ENCODE results near the gene MRPL54. TPM values are rescaled to one million over a fixed set of nuclear protein-coding genes. Genes with fewer than 3 reads are reported as not detected.
"Not testable (repeated sequence)": the region's sequence is repeated elsewhere in the genome, so short reads cannot be mapped to it uniquely, and the experiment has no call there.

The MRPL54 gene
- total and polyA plus RNA-seq, 2 experiments from 2014 or later, result 37.9 to 91.2 TPM

- no peak overlapping the region for H3K27ac ChIP-seq
- no peak for DNase-seq (ENCODE audit: low read depth in 1 of 2, low spot score in 1 of 2)
- no peaks in the 10 kb centered on the region for H3K4me1 ChIP-seq (ENCODE audit: low read depth)
- H3K27me3 ChIP-seq, result no peaks in the 10 kb centered on the region
- H3K36me3 ChIP-seq, result peaks cover 6% of the 10 kb centered on the region
- no peak overlapping the region for H3K4me3 ChIP-seq
- no peaks in the 10 kb centered on the region for H3K9me3 ChIP-seq (ENCODE audit: low read depth)
- TF ChIP-seq, protein P1, sequence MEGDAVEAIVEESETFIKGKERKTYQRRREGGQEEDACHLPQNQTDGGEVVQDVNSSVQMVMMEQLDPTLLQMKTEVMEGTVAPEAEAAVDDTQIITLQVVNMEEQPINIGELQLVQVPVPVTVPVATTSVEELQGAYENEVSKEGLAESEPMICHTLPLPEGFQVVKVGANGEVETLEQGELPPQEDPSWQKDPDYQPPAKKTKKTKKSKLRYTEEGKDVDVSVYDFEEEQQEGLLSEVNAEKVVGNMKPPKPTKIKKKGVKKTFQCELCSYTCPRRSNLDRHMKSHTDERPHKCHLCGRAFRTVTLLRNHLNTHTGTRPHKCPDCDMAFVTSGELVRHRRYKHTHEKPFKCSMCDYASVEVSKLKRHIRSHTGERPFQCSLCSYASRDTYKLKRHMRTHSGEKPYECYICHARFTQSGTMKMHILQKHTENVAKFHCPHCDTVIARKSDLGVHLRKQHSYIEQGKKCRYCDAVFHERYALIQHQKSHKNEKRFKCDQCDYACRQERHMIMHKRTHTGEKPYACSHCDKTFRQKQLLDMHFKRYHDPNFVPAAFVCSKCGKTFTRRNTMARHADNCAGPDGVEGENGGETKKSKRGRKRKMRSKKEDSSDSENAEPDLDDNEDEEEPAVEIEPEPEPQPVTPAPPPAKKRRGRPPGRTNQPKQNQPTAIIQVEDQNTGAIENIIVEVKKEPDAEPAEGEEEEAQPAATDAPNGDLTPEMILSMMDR (IDR thresholded peaks at IDR 0.05; ENCODE audit: low read depth, low read length), result no peak
Observed at GRCh38 chr19:3752492-3752891, 10.0 kb upstream of the MRPL54 start.

DNA sequence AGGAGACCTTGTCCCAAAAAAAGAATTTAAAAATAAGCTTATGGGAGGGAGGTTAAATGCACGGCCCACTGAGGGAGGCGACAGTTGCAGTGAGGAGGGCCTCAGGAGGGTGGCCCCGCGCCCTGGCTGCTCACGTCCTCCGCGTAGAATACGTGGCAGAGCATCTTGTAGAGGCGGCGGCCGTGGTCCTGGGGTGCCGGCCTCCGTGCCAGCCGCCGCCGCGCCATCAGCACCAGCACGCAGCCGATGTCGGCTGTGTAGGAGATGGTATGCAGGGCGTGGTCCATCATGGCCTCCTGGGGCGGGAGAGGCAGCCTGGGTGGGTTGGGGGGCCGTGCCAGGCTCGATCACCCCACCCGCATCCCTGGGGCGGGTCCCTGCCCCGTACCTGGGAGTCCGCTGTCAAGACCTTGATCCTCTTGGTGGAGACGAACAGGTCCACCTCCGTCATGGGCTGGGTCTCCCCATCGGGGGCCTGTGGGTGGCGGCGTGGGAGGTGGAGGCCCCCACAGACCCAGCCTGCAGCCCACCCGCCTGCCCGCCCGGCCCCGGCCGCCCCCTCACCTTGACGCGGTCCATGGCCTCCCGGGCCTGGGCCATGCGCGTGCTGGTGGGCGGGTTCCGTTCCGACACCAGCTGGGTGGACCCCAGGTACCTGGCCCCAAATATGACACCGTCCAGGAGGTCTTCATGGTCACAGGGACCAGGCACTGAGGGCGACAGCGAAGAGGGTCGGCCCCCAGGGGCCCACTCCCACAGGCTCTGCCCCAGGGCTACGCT is 8.7 kb upstream of the MRPL54 start:
- H3K4me3 ChIP-seq, result no peak overlapping the region
- H3K27me3 ChIP-seq, result no peaks in the 10 kb centered on the region
- peaks cover 6% of the 10 kb centered on the region for H3K36me3 ChIP-seq
- H3K4me1 ChIP-seq (ENCODE audit: low read depth), result no peaks in the 10 kb centered on the region
- DNase-seq (ENCODE audit: low read depth in 1 of 2, low spot score in 1 of 2), result no peak
- no peaks in the 10 kb centered on the region for H3K9me3 ChIP-seq (ENCODE audit: low read depth)
- TF ChIP-seq, protein P1 (IDR thresholded peaks at IDR 0.05; ENCODE audit: low read depth, low read length), result no peak
- no peak overlapping the region for H3K27ac ChIP-seq

GRCh38 chr19:3757705-3758104 is 4.8 kb upstream of the MRPL54 start:
- not testable (repeated sequence) for H3K4me3 ChIP-seq; H3K27ac ChIP-seq; H3K4me1 ChIP-seq (ENCODE audit: low read depth); DNase-seq (ENCODE audit: low read depth in 1 of 2, low spot score in 1 of 2); H3K27me3 ChIP-seq; H3K36me3 ChIP-seq; H3K9me3 ChIP-seq (ENCODE audit: low read depth)

DNA sequence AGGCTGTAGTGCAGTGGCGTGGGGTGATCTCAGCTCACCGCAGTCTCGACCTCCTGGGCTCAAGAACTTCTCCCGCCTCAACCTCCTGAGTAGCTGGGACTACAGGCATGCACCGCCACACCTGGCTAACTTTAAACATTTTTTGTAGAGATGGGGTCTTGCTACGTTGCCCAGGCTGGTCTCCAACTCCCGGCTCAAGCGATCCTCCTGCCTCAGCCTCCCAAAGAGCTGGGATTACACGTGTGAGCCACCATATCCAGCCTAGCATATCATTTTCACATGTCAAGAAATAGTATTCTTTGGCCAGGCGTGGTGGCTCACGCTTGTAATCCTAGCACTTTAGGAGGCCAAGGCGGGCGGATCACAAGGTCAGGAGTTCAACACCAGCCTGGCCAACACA is 4.2 kb upstream of the MRPL54 start:
- not testable (repeated sequence) for H3K27ac ChIP-seq; H3K27me3 ChIP-seq; H3K36me3 ChIP-seq; H3K9me3 ChIP-seq (ENCODE audit: low read depth); DNase-seq (ENCODE audit: low read depth in 1 of 2, low spot score in 1 of 2); H3K4me1 ChIP-seq (ENCODE audit: low read depth); H3K4me3 ChIP-seq

DNA sequence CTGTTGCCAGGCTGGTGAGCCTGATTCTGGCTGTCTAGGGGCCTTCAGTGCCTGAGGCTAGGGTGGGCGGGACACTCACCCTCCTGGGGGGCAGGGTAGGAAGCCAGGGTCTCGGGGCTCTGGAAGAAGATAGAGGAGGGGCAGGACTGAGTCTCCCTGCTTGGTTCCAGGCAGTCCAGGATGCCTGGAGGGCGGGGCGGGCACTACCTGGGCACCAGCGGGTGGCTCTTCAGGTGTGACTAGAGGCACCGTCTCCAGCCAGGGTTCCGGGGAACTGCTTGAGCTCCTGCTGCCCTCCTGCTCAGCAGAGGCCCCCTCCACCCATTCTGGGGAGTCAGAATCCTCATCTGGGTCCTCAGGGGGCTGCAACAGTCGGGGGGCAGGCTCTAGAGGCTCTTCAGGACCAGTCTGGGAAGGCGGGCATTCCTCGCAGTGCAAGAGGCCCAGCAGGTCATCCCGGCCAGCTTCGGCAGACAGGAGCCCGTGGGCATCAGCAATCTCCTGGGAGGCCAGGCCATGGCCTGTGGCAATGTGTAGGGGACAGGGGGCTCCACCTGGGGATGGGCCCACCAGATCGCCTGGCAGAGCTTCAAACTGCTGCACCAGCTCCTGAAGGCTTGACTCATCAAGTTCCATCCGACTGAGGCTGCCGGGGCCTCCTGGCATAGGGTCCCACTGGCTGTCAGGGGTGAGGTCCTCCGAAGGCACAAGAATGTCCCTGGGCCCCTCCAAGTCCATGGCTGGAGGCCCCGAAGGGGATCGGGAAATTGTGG is 2.8 kb upstream of the MRPL54 start:
- Histone ChIP-seq H3K36me3 (no peaks in the 10 kb centered on the region), H3K27me3 (peaks cover 3% of the 10 kb centered on the region), H3K4me1 (ENCODE audit: low read depth) (no peaks in the 10 kb centered on the region), H3K9me3 (ENCODE audit: low read depth) (no peaks in the 10 kb centered on the region), H3K4me3 (no peak overlapping the region), H3K27ac (no peak overlapping the region)
- DNase-seq (ENCODE audit: low read depth in 1 of 2, low spot score in 1 of 2), result no peak
- TF ChIP-seq, protein P1 (IDR thresholded peaks at IDR 0.05; ENCODE audit: low read depth, low read length), result no peak

GRCh38 chr19:3760871-3761361 is 1.6 kb upstream of the MRPL54 start:
- H3K27ac ChIP-seq, result no peak overlapping the region
- DNase-seq (ENCODE audit: low read depth in 1 of 2, low spot score in 1 of 2), result peak in 1 of 2 donors; percentile 19
- no peaks in the 10 kb centered on the region for H3K4me1 ChIP-seq (ENCODE audit: low read depth)
- H3K27me3 ChIP-seq, result peaks cover 3% of the 10 kb centered on the region
- no peaks in the 10 kb centered on the region for H3K9me3 ChIP-seq (ENCODE audit: low read depth)
- TF ChIP-seq, protein P1 (IDR thresholded peaks at IDR 0.05; ENCODE audit: low read depth, low read length), result no peak
- H3K4me3 ChIP-seq, result peak overlapping the region; percentile 87
- H3K36me3 ChIP-seq, result no peaks in the 10 kb centered on the region
